ENCODE results near the gene MKI67. TPM values are rescaled to one million over a fixed set of nuclear protein-coding genes. Genes with fewer than 3 reads are reported as not detected.

The MKI67 gene
- polyA plus RNA-seq, 1 donor from 2014 or later = 0.16 TPM

DNA sequence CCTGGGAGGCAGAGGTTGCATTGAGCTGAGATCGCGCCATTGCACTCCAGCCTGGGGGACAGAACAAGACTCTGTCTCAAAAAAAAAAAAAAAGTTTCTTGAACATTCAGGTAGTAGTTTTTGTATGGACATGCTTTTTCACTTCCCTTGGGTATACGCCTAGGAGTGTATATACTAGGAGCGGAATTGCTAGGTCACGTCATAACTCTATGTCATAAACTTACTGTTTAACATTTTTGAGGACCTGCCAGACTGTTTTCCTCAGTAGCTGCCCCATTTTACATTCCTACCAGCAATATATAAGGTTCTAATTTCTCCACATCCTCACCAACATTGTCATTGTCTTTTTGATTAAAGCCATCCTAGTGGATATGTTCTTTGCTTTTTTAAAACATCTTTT, 51.6 kb downstream of the MKI67 start:
- no peak overlapping the region for H3K9ac ChIP-seq (ENCODE audit: low read length)
- H3K4me3 ChIP-seq (ENCODE audit: low read length) = no peak overlapping the region
- no peaks in the 10 kb centered on the region for H3F3A ChIP-seq (ENCODE audit: insufficient read depth, low read length, poor library complexity, severe bottlenecking)
- H2AFZ ChIP-seq (ENCODE audit: low read depth, low read length) = no peak overlapping the region
- no peaks in the 10 kb centered on the region for H3K79me2 ChIP-seq (replicated peaks; ENCODE audit: insufficient read depth, low read length)
- no peaks in the 10 kb centered on the region for H3K36me3 ChIP-seq (ENCODE audit: insufficient read depth, low read length)
- no peak overlapping the region for H3K27ac ChIP-seq (ENCODE audit: low read length)
- no peaks in the 10 kb centered on the region for H3K9me2 ChIP-seq (ENCODE audit: insufficient read depth, low read length)
- no peaks in the 10 kb centered on the region for H3K9me3 ChIP-seq (ENCODE audit: low read length)
- no peak for TF ChIP-seq TAF1 (IDR thresholded peaks at IDR 0.05; ENCODE audit: low read depth)
- TF ChIP-seq EP300 (conservative IDR thresholded peaks at IDR 0.05; ENCODE audit: poor library complexity, severe bottlenecking) = no peak
- TF ChIP-seq SMC3 (conservative IDR thresholded peaks at IDR 0.05; ENCODE audit: poor library complexity) = no peak
- TF ChIP-seq EZH2 (IDR thresholded peaks at IDR 0.05; ENCODE audit: borderline replicate concordance, insufficient read depth, low read length, poor library complexity, severe bottlenecking) = no peak
- TF ChIP-seq, protein P1, sequence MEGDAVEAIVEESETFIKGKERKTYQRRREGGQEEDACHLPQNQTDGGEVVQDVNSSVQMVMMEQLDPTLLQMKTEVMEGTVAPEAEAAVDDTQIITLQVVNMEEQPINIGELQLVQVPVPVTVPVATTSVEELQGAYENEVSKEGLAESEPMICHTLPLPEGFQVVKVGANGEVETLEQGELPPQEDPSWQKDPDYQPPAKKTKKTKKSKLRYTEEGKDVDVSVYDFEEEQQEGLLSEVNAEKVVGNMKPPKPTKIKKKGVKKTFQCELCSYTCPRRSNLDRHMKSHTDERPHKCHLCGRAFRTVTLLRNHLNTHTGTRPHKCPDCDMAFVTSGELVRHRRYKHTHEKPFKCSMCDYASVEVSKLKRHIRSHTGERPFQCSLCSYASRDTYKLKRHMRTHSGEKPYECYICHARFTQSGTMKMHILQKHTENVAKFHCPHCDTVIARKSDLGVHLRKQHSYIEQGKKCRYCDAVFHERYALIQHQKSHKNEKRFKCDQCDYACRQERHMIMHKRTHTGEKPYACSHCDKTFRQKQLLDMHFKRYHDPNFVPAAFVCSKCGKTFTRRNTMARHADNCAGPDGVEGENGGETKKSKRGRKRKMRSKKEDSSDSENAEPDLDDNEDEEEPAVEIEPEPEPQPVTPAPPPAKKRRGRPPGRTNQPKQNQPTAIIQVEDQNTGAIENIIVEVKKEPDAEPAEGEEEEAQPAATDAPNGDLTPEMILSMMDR (IDR thresholded peaks at IDR 0.05; ENCODE audit: poor library complexity, severe bottlenecking) = no peak
- TF ChIP-seq MXI1 (conservative IDR thresholded peaks at IDR 0.05; ENCODE audit: poor library complexity, severe bottlenecking) = no peak
- no peak for TF ChIP-seq POLR2AphosphoS5 (IDR thresholded peaks at IDR 0.05)
- no peaks in the 10 kb centered on the region for H3K27me3 ChIP-seq (ENCODE audit: insufficient read depth, low read depth, low read length)
- H4K20me1 ChIP-seq (ENCODE audit: insufficient read depth) = no peaks in the 10 kb centered on the region
- no peak overlapping the region for H3K4me2 ChIP-seq (ENCODE audit: low read length)

DNA sequence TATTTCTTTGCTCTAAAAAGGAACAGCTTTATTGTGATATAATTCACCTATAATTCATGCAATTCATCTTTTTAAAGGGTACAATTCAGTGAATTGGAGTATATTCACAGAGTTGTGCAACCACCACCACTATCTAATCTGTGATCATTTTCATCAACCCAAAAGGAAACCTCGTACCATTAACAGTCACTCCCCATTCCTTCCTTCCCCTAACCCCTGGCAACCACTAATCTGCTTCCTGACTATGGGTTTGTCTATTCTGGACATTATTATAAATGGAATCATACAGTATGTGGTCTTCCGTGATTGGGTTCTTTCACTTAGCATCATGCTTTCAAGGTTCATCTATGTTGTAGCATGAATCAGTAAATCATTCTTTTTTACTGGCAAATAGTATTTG, 52.3 kb downstream of the MKI67 start:
- Histone ChIP-seq H3K36me3 (ENCODE audit: insufficient read depth, low read length) (no peaks in the 10 kb centered on the region), H4K20me1 (ENCODE audit: insufficient read depth) (no peaks in the 10 kb centered on the region)
- no peak for TF ChIP-seq EP300 (conservative IDR thresholded peaks at IDR 0.05; ENCODE audit: poor library complexity, severe bottlenecking)
- TF ChIP-seq EZH2 (IDR thresholded peaks at IDR 0.05; ENCODE audit: borderline replicate concordance, insufficient read depth, low read length, poor library complexity, severe bottlenecking) = no peak
- TF ChIP-seq MXI1 (conservative IDR thresholded peaks at IDR 0.05; ENCODE audit: poor library complexity, severe bottlenecking) = no peak
- no peak for TF ChIP-seq TAF1 (IDR thresholded peaks at IDR 0.05; ENCODE audit: low read depth)
- TF ChIP-seq SMC3 (conservative IDR thresholded peaks at IDR 0.05; ENCODE audit: poor library complexity) = no peak

DNA sequence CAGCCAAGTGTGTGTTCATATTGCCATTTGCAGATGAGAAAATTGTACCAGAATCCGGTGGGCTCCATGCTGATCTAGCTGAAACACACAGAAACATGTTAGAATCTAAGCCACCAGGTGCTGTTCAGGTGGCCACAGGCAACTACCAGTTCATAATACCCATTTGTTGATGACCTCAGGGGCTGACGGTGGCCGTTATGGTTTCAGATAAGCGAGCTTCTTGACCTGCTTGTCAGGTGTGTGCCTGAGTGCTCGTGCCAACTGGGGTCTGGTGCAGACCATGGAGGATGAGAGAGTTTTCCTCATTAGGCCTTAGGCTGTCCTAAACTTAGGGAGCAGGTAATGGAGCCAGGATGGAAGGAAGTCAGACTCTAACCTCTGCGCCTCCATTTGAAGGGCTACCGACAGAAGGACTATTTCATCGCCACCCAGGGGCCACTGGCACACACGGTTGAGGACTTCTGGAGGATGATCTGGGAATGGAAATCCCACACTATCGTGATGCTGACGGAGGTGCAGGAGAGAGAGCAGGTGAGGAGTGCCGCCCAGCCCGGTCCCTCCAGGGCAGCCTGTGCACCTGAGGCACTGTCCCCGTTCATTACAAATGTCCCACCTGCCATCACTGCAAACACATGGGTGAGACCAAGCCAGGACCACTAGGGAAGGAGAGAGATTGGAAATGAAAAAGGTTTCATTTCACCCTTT, 53.1 kb downstream of the MKI67 start:
- Histone ChIP-seq H3K4me2 (ENCODE audit: low read length) (no peak overlapping the region), H3K9me2 (ENCODE audit: insufficient read depth, low read length) (no peaks in the 10 kb centered on the region), H3K9me3 (ENCODE audit: low read length) (no peaks in the 10 kb centered on the region), H3K36me3 (ENCODE audit: insufficient read depth, low read length) (no peaks in the 10 kb centered on the region), H3K79me2 (replicated peaks; ENCODE audit: insufficient read depth, low read length) (no peaks in the 10 kb centered on the region), H3K27me3 (ENCODE audit: insufficient read depth, low read depth, low read length) (no peaks in the 10 kb centered on the region), H3K9ac (ENCODE audit: low read length) (no peak overlapping the region), H3K27ac (ENCODE audit: low read length) (no peak overlapping the region), H2AFZ (ENCODE audit: low read depth, low read length) (no peak overlapping the region), H4K20me1 (ENCODE audit: insufficient read depth) (no peaks in the 10 kb centered on the region), H3K4me3 (ENCODE audit: low read length) (no peak overlapping the region), H3F3A (ENCODE audit: insufficient read depth, low read length, poor library complexity, severe bottlenecking) (no peaks in the 10 kb centered on the region)
- TF ChIP-seq SMC3 (conservative IDR thresholded peaks at IDR 0.05; ENCODE audit: poor library complexity) = no peak
- no peak for TF ChIP-seq POLR2AphosphoS5 (IDR thresholded peaks at IDR 0.05)
- TF ChIP-seq, protein P2, sequence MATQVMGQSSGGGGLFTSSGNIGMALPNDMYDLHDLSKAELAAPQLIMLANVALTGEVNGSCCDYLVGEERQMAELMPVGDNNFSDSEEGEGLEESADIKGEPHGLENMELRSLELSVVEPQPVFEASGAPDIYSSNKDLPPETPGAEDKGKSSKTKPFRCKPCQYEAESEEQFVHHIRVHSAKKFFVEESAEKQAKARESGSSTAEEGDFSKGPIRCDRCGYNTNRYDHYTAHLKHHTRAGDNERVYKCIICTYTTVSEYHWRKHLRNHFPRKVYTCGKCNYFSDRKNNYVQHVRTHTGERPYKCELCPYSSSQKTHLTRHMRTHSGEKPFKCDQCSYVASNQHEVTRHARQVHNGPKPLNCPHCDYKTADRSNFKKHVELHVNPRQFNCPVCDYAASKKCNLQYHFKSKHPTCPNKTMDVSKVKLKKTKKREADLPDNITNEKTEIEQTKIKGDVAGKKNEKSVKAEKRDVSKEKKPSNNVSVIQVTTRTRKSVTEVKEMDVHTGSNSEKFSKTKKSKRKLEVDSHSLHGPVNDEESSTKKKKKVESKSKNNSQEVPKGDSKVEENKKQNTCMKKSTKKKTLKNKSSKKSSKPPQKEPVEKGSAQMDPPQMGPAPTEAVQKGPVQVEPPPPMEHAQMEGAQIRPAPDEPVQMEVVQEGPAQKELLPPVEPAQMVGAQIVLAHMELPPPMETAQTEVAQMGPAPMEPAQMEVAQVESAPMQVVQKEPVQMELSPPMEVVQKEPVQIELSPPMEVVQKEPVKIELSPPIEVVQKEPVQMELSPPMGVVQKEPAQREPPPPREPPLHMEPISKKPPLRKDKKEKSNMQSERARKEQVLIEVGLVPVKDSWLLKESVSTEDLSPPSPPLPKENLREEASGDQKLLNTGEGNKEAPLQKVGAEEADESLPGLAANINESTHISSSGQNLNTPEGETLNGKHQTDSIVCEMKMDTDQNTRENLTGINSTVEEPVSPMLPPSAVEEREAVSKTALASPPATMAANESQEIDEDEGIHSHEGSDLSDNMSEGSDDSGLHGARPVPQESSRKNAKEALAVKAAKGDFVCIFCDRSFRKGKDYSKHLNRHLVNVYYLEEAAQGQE (IDR thresholded peaks at IDR 0.05; ENCODE audit: borderline replicate concordance) = no peak
- TF ChIP-seq EP300 (conservative IDR thresholded peaks at IDR 0.05; ENCODE audit: poor library complexity, severe bottlenecking) = no peak
- TF ChIP-seq EZH2 (IDR thresholded peaks at IDR 0.05; ENCODE audit: borderline replicate concordance, insufficient read depth, low read length, poor library complexity, severe bottlenecking) = no peak
- TF ChIP-seq, protein P1 (IDR thresholded peaks at IDR 0.05; ENCODE audit: poor library complexity, severe bottlenecking) = no peak

More for the DNA sequence above, 52.3 kb downstream of the MKI67 start:
- Histone ChIP-seq H3K9me2 (ENCODE audit: insufficient read depth, low read length) (no peaks in the 10 kb centered on the region), H3K9me3 (ENCODE audit: low read length) (no peaks in the 10 kb centered on the region), H3K4me3 (ENCODE audit: low read length) (no peak overlapping the region), H2AFZ (ENCODE audit: low read depth, low read length) (no peak overlapping the region), H3K27ac (ENCODE audit: low read length) (no peak overlapping the region), H3F3A (ENCODE audit: insufficient read depth, low read length, poor library complexity, severe bottlenecking) (no peaks in the 10 kb centered on the region), H3K27me3 (ENCODE audit: insufficient read depth, low read depth, low read length) (no peaks in the 10 kb centered on the region), H3K79me2 (replicated peaks; ENCODE audit: insufficient read depth, low read length) (no peaks in the 10 kb centered on the region), H3K4me2 (ENCODE audit: low read length) (no peak overlapping the region), H3K9ac (ENCODE audit: low read length) (no peak overlapping the region)
